ENCODE measurements around the gene PHF23.

DNA sequence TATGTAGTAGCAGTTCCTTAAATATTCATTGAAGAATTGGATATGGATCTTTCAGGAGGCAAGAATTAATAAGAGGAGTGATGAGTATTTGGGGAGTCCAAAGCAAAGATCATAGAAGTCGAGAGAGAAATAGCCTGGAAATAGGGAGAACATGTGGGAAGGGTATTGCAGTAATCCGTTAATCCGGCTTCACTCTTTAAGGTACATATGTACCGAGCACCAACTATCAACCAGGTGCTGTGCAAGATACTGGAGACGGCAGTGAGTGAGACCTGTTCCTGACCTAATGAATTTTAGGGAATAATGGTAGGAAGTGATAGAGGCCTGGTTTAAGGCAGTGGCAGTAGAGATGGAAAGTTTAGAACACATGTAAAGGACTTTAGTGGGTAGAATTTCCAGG is 13.8 kb upstream of the PHF23 start:
- no peak for TF ChIP-seq POLR2A (IDR thresholded peaks at IDR 0.05)
- TF ChIP-seq, protein P1, sequence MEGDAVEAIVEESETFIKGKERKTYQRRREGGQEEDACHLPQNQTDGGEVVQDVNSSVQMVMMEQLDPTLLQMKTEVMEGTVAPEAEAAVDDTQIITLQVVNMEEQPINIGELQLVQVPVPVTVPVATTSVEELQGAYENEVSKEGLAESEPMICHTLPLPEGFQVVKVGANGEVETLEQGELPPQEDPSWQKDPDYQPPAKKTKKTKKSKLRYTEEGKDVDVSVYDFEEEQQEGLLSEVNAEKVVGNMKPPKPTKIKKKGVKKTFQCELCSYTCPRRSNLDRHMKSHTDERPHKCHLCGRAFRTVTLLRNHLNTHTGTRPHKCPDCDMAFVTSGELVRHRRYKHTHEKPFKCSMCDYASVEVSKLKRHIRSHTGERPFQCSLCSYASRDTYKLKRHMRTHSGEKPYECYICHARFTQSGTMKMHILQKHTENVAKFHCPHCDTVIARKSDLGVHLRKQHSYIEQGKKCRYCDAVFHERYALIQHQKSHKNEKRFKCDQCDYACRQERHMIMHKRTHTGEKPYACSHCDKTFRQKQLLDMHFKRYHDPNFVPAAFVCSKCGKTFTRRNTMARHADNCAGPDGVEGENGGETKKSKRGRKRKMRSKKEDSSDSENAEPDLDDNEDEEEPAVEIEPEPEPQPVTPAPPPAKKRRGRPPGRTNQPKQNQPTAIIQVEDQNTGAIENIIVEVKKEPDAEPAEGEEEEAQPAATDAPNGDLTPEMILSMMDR (IDR thresholded peaks at IDR 0.05), result no peak
